Endodermal cell (in vitro differentiated cells): ENCODE results near the gene EXD2. TPM values are rescaled to one million over a fixed set of nuclear protein-coding genes. Genes with fewer than 3 reads are reported as not detected.
A peak's percentile ranks its signal among the peaks of the same experiment; 100 is the strongest.

ENCODE experiments used
- DNase-seq: peaks from one replicate; pipeline ENCODE4 v3.0.0-alpha.2; 2017
- H3K27ac ChIP-seq: 2 replicates; pipeline ENCODE4 v1.5.1; 2013; ENCODE audit warnings: mild to moderate bottlenecking, low read depth, low read length, moderate library complexity
- H3K27me3 ChIP-seq: 2 replicates; pipeline ENCODE4 v1.6.1; 2013; ENCODE audit warnings: mild to moderate bottlenecking, low read length, moderate library complexity; ENCODE audit not compliant: insufficient read depth, control insufficient read depth, poor library complexity, severe bottlenecking
- H3K36me3 ChIP-seq: 2 replicates; pipeline ENCODE4 v1.7.0; 2013; ENCODE audit warnings: mild to moderate bottlenecking, low read length, moderate library complexity; ENCODE audit not compliant: control insufficient read depth, insufficient read depth
- H3K4me1 ChIP-seq: one replicate; pipeline ENCODE4 v1.7.0; 2013; ENCODE audit warnings: low read length; ENCODE audit not compliant: control insufficient read depth, insufficient read depth
- H3K4me3 ChIP-seq: 2 replicates; pipeline ENCODE4 v1.5.1; 2013; ENCODE audit warnings: mild to moderate bottlenecking, low read length, moderate library complexity
- H3K9ac ChIP-seq: 2 replicates; pipeline ENCODE4 v1.6.1; 2013; ENCODE audit warnings: mild to moderate bottlenecking, low read length, moderate library complexity; ENCODE audit not compliant: poor library complexity, severe bottlenecking; ENCODE audit errors: extremely low read depth
- H3K9me3 ChIP-seq: 2 replicates; pipeline ENCODE4 v1.6.1; 2013; ENCODE audit warnings: mild to moderate bottlenecking, low read length, moderate library complexity; ENCODE audit not compliant: control insufficient read depth
- H3K27ac Mint-ChIP-seq: 2 replicates; pipeline ENCODE4 v1.8.0; 2020; ENCODE audit warnings: mixed read lengths
- H3K27me3 Mint-ChIP-seq: 2 replicates; pipeline ENCODE4 v1.8.0; 2021; ENCODE audit warnings: mild to moderate bottlenecking, mixed read lengths; ENCODE audit not compliant: insufficient read depth
- H3K36me3 Mint-ChIP-seq: 2 replicates; pipeline ENCODE4 v1.8.0; 2020; ENCODE audit warnings: low read depth, mixed read lengths
- H3K4me1 Mint-ChIP-seq: 2 replicates; pipeline ENCODE4 v1.8.0; 2020; ENCODE audit warnings: mixed read lengths
- H3K4me3 Mint-ChIP-seq: 2 replicates; pipeline ENCODE4 v1.8.0; 2020; ENCODE audit warnings: mild to moderate bottlenecking, moderate library complexity, mixed read lengths
- H3K9me3 Mint-ChIP-seq: 2 replicates; pipeline ENCODE4 v1.8.0; 2020; ENCODE audit warnings: mild to moderate bottlenecking, mixed read lengths
- CTCF ChIP-seq: fragments of 200-600 bp; sonication (generic); conservative IDR thresholded peaks from 2 replicates; pipeline ENCODE4 v1.5.0; 2021; ENCODE audit warnings: antibody characterized with exemption, mild to moderate bottlenecking
- WGBS, 2 experiments: methylation state at CpG; one replicate each; pipeline versions ENCODE4 v1.1.5 to v1.1.7; 2013; ENCODE audit warnings: missing lambda C conversion rate in 2 of 2, mixed read lengths in 1 of 2; ENCODE audit not compliant: insufficient coverage in 1 of 2, insufficient read length in 1 of 2; 5-methylcytosine and 5-hydroxymethylcytosine counted together
- total RNA-seq, 2 donors: library from RNA; stranded (reverse); fragmentation: NEBNext Ultra II Directional in 1 of 2; extraction: Animal tissue kit (Norgen Biotek cat#: 25700) in 1 of 2; gene quantifications; 2 replicates in 1 of 2; 3 replicates in 1 of 2; pipeline ENCODE4 v1.2.1, GENCODE V29; 2021

EXD2 gene
- total RNA-seq, 2 donors from 2014 or later, result 26.9 to 27.2 TPM

DNA sequence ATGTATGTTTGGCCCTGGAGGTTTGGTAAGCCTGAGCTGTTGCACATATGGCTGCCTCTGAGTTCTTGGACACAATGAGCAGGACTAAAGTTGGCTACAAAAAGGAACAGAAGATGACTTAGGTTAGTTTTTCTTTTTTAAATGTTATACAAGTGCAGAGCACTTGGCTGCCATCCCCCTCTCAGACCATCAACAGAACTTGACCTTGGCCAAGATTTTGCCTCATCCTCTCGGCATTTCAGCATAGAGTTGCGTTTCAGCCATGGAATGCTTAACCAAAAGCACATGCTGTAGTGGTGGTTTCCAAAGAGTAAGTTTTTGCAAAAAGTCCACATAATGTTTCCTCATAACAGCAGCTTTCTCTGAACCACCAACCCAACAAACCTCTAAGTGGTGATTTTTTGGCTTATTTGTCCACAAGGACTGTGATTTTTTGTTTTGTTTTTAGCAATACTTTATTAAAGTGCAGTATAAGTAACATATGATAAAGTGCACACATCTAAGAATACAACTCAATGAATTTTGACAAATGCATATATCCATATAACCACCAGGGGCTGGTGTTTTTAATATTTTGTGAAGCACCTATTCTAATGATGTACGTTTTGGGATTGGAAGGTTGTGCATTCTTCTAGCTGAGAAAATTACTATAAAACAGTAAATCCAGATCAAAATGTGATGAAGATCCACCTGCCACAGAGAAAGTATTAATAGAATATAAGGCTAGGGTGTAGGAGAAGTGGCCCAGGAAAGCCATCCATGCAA, 56.6 kb downstream of the EXD2 start:
- Histone ChIP-seq H3K9ac (no peak overlapping the region), H3K4me1 (no peaks in the 10 kb centered on the region), H3K27me3 (no peaks in the 10 kb centered on the region), H3K4me3 (no peak overlapping the region), H3K36me3 (no peaks in the 10 kb centered on the region), H3K27ac (no peak overlapping the region), H3K9me3 (no peaks in the 10 kb centered on the region)
- no peak overlapping the region for H3K27ac Mint-ChIP-seq
- 86 to 90% methylated on average over 2 to 3 of the region's 3 CpGs for WGBS, 2 experiments
- H3K36me3 Mint-ChIP-seq, result no peaks in the 10 kb centered on the region
- H3K4me1 Mint-ChIP-seq, result no peaks in the 10 kb centered on the region
- H3K27me3 Mint-ChIP-seq, result no peaks in the 10 kb centered on the region
- H3K9me3 Mint-ChIP-seq, result no peaks in the 10 kb centered on the region
- TF ChIP-seq CTCF, result peak; percentile 60
- H3K4me3 Mint-ChIP-seq, result no peak overlapping the region
- DNase-seq, result no peak

GRCh38 chr14:69249603-69250002, 58.3 kb downstream of the EXD2 start:
- H3K4me3 ChIP-seq, result no peak overlapping the region
- no peaks in the 10 kb centered on the region for H3K36me3 ChIP-seq
- WGBS, 2 experiments, result 85 to 90% methylated on average over 5 of the region's 5 CpGs
- no peak overlapping the region for H3K27ac ChIP-seq
- no peak for DNase-seq
- Mint-ChIP-seq H3K4me3 (no peak overlapping the region), H3K9me3 (no peaks in the 10 kb centered on the region), H3K4me1 (no peaks in the 10 kb centered on the region), H3K27me3 (no peaks in the 10 kb centered on the region), H3K27ac (no peak overlapping the region), H3K36me3 (no peaks in the 10 kb centered on the region)
- no peak overlapping the region for H3K9ac ChIP-seq
- no peaks in the 10 kb centered on the region for H3K27me3 ChIP-seq
- no peaks in the 10 kb centered on the region for H3K9me3 ChIP-seq
- TF ChIP-seq CTCF, result no peak
- no peaks in the 10 kb centered on the region for H3K4me1 ChIP-seq

- H3K9me3 Mint-ChIP-seq, result no peaks in the 10 kb centered on the region
- 85% methylated on average over 3 of the region's 3 CpGs; no CpG with 5 or more reads in 1 of the 2 experiments for WGBS, 2 experiments
- H3K27me3 Mint-ChIP-seq, result peaks cover 19% of the 10 kb centered on the region
These were observed 61.6 kb downstream of the EXD2 start for GRCh38 chr14:69252851-69253250.

More at GRCh38 chr14:69252851-69253250, 61.6 kb downstream of the EXD2 start:
- Histone ChIP-seq H3K27ac (no peak overlapping the region), H3K9me3 (no peaks in the 10 kb centered on the region), H3K4me1 (no peaks in the 10 kb centered on the region), H3K4me3 (no peak overlapping the region), H3K27me3 (peaks cover 9% of the 10 kb centered on the region), H3K36me3 (no peaks in the 10 kb centered on the region), H3K9ac (no peak overlapping the region)
- Mint-ChIP-seq H3K4me1 (no peaks in the 10 kb centered on the region), H3K27ac (no peak overlapping the region), H3K36me3 (no peaks in the 10 kb centered on the region), H3K4me3 (no peak overlapping the region)
- TF ChIP-seq CTCF, result no peak
- no peak for DNase-seq
